WTC11 (cell line): ENCODE data around the gene ZNF609. TPM values are rescaled to one million over a fixed set of nuclear protein-coding genes. Genes with fewer than 3 reads are reported as not detected.

Source experiments
- ATAC-seq: fragments of 200-7000 bp; cut with Tn5 transposase; 2 replicates; pipeline ENCODE4 v1.10.0; 2021; ENCODE audit warnings: mild to moderate bottlenecking, moderate library complexity
- CTCF ChIA-PET: fragments of 300-600 bp; sonication (Branson Sonifier 250); formaldehyde crosslinking; loops from one replicate; lab custom pipeline; 2021; ENCODE audit warnings: antibody characterized with exemption; lab: Charles Lee
- POLR2A ChIA-PET: fragments of 350-600 bp; sonication (Branson Sonifier 250); formaldehyde crosslinking; loops from one replicate; lab custom pipeline; 2021; ENCODE audit warnings: antibody characterized with exemption; lab: Charles Lee
- DNase-seq: peaks from one replicate; pipeline ENCODE4 v3.0.0; 2021; ENCODE audit warnings: low spot score
- H3K27ac Mint-ChIP-seq: 2 replicates; pipeline ENCODE4 v1.8.0; 2021; ENCODE audit warnings: mixed read lengths
- H3K27me3 Mint-ChIP-seq: 2 replicates; pipeline ENCODE4 v1.8.0; 2021; ENCODE audit warnings: low read depth, mild to moderate bottlenecking, moderate library complexity, mixed read lengths
- H3K36me3 Mint-ChIP-seq: 2 replicates; pipeline ENCODE4 v1.8.0; 2021; ENCODE audit warnings: mixed read lengths
- H3K4me1 Mint-ChIP-seq: 2 replicates; pipeline ENCODE4 v1.8.0; 2022; ENCODE audit warnings: mixed read lengths
- H3K4me3 Mint-ChIP-seq: 2 replicates; pipeline ENCODE4 v1.8.0; 2021; ENCODE audit warnings: mild to moderate bottlenecking, moderate library complexity, mixed read lengths
- H3K9me3 Mint-ChIP-seq: 2 replicates; pipeline ENCODE4 v1.8.0; 2021; ENCODE audit warnings: mixed read lengths
- CREM ChIP-seq: sonication (generic); formaldehyde crosslinking; IDR thresholded peaks from 2 replicates; pipeline ENCODE4 v1.8.1; 2022; ENCODE audit warnings: mild to moderate bottlenecking, missing genetic modification reagents, moderate library complexity
- GRHL2 ChIP-seq: fragments of 250-450 bp; sonication (Bioruptor Pico); IDR thresholded peaks from 2 replicates; pipeline ENCODE4 v1.8.0; 2022; ENCODE audit warnings: mild to moderate bottlenecking, moderate library complexity; ENCODE audit not compliant: insufficient replicate concordance, severe bottlenecking
- GTF2I ChIP-seq: fragments of 250-450 bp; sonication (Bioruptor Pico); conservative IDR thresholded peaks from 2 replicates; pipeline ENCODE4 v1.4.0; 2021; ENCODE audit warnings: mild to moderate bottlenecking
- IRF2 ChIP-seq: sonication (generic); formaldehyde crosslinking; IDR thresholded peaks from 2 replicates; pipeline ENCODE4 v1.8.0; 2022; ENCODE audit warnings: low read depth, missing genetic modification reagents, borderline replicate concordance
- JAZF1 ChIP-seq: fragments of 250-450 bp; sonication (Bioruptor Pico); IDR thresholded peaks from 2 replicates; pipeline ENCODE4 v1.9.0; 2021; ENCODE audit warnings: moderate library complexity, mild to moderate bottlenecking, inconsistent platforms
- MYBL2 ChIP-seq: sonication (generic); formaldehyde crosslinking; IDR thresholded peaks from 2 replicates; pipeline ENCODE4 v1.8.1; 2023; ENCODE audit warnings: mild to moderate bottlenecking, moderate library complexity, missing genetic modification reagents
- NR2C2 ChIP-seq: sonication (generic); formaldehyde crosslinking; IDR thresholded peaks from 2 replicates; pipeline ENCODE4 v1.8.0; 2022; ENCODE audit warnings: mild to moderate bottlenecking, missing genetic modification reagents
- OVOL2 ChIP-seq: fragments of 250-450 bp; sonication (Bioruptor Pico); IDR thresholded peaks from 2 replicates; pipeline ENCODE4 v1.9.0; 2021; ENCODE audit warnings: mild to moderate bottlenecking, borderline replicate concordance
- TEAD1 ChIP-seq: sonication (generic); formaldehyde crosslinking; IDR thresholded peaks from 2 replicates; pipeline ENCODE4 v1.8.0; 2022; ENCODE audit warnings: mild to moderate bottlenecking, missing genetic modification reagents
- ZNF671 ChIP-seq: fragments of 250-450 bp; sonication (Bioruptor Pico); IDR thresholded peaks from 2 replicates; pipeline ENCODE4 v1.8.0; 2021; ENCODE audit warnings: mild to moderate bottlenecking
- total RNA-seq: library from RNA; stranded (reverse); gene quantifications from 3 replicates; pipeline ENCODE4 v1.2.3, GENCODE V29; 2021
- TF ChIP-seq, protein P1 (sequence below): sonication (generic); formaldehyde crosslinking; IDR thresholded peaks from 2 replicates; pipeline ENCODE4 v1.8.0; 2022; ENCODE audit warnings: mild to moderate bottlenecking, missing genetic modification reagents
- TF ChIP-seq, protein P2 (sequence below): fragments of 250-450 bp; sonication (Bioruptor Pico); conservative IDR thresholded peaks from 2 replicates; pipeline ENCODE4 v1.9.0; 2021; ENCODE audit warnings: mild to moderate bottlenecking
- TF ChIP-seq, protein P3 (sequence below): fragments of 250-450 bp; sonication (Bioruptor Pico); IDR thresholded peaks from 2 replicates; pipeline ENCODE4 v1.9.0; 2021; ENCODE audit warnings: mild to moderate bottlenecking, borderline replicate concordance
- TF ChIP-seq, protein P4 (sequence below): sonication (generic); formaldehyde crosslinking; IDR thresholded peaks from 2 replicates; pipeline ENCODE4 v1.8.1; 2023; ENCODE audit warnings: mild to moderate bottlenecking, missing genetic modification reagents

Gene ZNF609
- total RNA-seq, 1 experiment from 2014 or later: 47.4 TPM

DNA sequence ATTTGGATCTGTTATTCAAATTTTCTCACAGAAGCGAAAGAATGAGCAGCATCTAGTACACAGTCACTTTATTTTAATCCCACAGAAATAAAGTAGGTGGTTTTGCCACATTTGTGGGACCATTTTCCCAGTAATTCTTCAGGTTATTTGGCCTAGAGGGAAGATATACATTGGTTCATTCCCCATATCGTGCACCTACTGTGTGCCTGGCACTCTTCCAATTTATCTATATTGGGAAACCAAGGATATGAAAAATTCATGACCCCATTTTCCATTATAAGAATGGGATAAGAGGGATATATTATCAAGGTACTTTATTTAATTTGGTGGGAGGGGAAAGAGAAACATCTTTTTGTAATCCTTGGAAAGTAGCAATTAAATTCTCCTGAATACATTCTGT lies 37.7 kb upstream of the ZNF609 start:
- ChIA-PET CTCF (no interaction called here), POLR2A (interaction anchor here (0.7 kb wide), 1 partner anchor 999 kb away, joined by 6 read pairs; no protein-coding TSS in a partner anchor)
- Mint-ChIP-seq H3K4me1 (no peaks in the 10 kb centered on the region), H3K27ac (no peak overlapping the region), H3K36me3 (peaks cover 22% of the 10 kb centered on the region), H3K9me3 (no peaks in the 10 kb centered on the region), H3K27me3 (peaks cover 10% of the 10 kb centered on the region), H3K4me3 (no peak overlapping the region)
- TF ChIP-seq, protein P1, sequence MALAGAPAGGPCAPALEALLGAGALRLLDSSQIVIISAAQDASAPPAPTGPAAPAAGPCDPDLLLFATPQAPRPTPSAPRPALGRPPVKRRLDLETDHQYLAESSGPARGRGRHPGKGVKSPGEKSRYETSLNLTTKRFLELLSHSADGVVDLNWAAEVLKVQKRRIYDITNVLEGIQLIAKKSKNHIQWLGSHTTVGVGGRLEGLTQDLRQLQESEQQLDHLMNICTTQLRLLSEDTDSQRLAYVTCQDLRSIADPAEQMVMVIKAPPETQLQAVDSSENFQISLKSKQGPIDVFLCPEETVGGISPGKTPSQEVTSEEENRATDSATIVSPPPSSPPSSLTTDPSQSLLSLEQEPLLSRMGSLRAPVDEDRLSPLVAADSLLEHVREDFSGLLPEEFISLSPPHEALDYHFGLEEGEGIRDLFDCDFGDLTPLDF (CRISPR knock-in tag): no peak
- TF ChIP-seq GTF2I (CRISPR knock-in tag) (no peak), GRHL2 (CRISPR knock-in tag) (no peak), JAZF1 (no peak), MYBL2 (CRISPR knock-in tag) (no peak), TEAD1 (CRISPR knock-in tag) (no peak), IRF2 (CRISPR knock-in tag) (no peak)
- TF ChIP-seq, protein P2, sequence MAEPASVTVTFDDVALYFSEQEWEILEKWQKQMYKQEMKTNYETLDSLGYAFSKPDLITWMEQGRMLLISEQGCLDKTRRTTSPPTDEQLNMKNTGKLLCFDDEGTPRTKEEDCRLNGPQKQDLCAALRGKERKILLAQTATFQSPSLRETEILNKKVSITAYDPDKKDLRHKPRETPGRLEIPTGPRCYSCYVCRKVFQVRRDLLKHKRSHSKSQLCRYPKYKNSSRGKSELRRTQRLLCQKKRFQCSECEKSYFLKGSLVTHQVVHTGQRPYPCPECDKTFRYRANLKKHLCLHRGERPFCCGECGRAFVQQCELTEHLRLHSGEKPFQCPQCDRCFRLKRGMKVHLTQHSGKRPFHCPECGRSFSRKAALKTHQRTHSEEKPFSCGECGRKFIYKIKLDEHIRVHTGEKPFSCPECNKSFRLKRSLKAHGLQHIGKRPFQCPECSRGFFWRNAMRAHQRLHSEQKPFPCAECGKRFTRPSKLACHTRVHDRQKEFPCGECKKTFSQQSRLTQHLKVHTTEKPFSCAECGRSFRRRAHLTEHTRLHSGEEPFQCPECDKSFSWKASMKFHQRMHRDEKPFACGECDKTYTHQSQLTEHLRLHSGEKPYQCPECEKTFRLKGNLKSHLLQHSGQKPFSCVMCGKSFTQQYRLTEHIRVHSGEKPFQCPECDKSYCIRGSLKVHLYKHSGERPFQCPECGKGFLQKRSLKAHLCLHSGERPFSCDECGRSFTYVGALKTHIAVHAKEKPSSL (CRISPR knock-in tag): no peak
- DNase-seq (no peak), ATAC-seq (no peak)

DNA sequence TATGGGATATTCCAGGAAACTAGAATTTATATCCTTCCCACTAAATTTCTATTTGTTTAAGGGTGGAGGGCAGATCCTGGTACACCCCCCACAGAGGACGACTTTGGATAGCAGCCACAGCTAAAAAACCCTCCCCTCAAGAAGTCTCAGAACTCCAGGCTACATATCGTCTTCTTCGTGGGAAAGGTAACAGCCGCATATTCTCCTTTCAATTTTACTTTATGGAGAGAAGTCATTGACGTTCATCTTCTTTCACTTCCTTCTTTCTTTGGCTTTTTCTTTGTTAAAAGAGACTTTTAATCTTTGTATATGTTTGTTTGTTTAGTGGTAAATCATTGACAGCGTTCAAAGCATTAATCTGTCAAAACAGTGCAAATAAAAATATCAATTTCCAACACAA lies 36.4 kb upstream of the ZNF609 start:
- TF ChIP-seq, protein P3, sequence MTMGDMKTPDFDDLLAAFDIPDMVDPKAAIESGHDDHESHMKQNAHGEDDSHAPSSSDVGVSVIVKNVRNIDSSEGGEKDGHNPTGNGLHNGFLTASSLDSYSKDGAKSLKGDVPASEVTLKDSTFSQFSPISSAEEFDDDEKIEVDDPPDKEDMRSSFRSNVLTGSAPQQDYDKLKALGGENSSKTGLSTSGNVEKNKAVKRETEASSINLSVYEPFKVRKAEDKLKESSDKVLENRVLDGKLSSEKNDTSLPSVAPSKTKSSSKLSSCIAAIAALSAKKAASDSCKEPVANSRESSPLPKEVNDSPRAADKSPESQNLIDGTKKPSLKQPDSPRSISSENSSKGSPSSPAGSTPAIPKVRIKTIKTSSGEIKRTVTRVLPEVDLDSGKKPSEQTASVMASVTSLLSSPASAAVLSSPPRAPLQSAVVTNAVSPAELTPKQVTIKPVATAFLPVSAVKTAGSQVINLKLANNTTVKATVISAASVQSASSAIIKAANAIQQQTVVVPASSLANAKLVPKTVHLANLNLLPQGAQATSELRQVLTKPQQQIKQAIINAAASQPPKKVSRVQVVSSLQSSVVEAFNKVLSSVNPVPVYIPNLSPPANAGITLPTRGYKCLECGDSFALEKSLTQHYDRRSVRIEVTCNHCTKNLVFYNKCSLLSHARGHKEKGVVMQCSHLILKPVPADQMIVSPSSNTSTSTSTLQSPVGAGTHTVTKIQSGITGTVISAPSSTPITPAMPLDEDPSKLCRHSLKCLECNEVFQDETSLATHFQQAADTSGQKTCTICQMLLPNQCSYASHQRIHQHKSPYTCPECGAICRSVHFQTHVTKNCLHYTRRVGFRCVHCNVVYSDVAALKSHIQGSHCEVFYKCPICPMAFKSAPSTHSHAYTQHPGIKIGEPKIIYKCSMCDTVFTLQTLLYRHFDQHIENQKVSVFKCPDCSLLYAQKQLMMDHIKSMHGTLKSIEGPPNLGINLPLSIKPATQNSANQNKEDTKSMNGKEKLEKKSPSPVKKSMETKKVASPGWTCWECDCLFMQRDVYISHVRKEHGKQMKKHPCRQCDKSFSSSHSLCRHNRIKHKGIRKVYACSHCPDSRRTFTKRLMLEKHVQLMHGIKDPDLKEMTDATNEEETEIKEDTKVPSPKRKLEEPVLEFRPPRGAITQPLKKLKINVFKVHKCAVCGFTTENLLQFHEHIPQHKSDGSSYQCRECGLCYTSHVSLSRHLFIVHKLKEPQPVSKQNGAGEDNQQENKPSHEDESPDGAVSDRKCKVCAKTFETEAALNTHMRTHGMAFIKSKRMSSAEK: no peak
- TF ChIP-seq GRHL2 (CRISPR knock-in tag) (no peak), JAZF1 (no peak), OVOL2 (CRISPR knock-in tag) (no peak), ZNF671 (no peak), NR2C2 (no peak), CREM (CRISPR knock-in tag) (no peak)
- TF ChIP-seq, protein P1 (CRISPR knock-in tag): no peak
- TF ChIP-seq, protein P4, sequence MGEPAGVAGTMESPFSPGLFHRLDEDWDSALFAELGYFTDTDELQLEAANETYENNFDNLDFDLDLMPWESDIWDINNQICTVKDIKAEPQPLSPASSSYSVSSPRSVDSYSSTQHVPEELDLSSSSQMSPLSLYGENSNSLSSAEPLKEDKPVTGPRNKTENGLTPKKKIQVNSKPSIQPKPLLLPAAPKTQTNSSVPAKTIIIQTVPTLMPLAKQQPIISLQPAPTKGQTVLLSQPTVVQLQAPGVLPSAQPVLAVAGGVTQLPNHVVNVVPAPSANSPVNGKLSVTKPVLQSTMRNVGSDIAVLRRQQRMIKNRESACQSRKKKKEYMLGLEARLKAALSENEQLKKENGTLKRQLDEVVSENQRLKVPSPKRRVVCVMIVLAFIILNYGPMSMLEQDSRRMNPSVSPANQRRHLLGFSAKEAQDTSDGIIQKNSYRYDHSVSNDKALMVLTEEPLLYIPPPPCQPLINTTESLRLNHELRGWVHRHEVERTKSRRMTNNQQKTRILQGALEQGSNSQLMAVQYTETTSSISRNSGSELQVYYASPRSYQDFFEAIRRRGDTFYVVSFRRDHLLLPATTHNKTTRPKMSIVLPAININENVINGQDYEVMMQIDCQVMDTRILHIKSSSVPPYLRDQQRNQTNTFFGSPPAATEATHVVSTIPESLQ (CRISPR knock-in tag): no peak
- no peak for ATAC-seq
- peaks cover 18% of the 10 kb centered on the region for H3K36me3 Mint-ChIP-seq
- H3K27me3 Mint-ChIP-seq: peaks cover 23% of the 10 kb centered on the region
- ChIA-PET CTCF (no interaction called here), POLR2A (no interaction called here)
- H3K4me3 Mint-ChIP-seq: no peak overlapping the region
- no peak overlapping the region for H3K27ac Mint-ChIP-seq
- no peak for DNase-seq
- H3K9me3 Mint-ChIP-seq: no peaks in the 10 kb centered on the region
- H3K4me1 Mint-ChIP-seq: no peaks in the 10 kb centered on the region
